ENCODE measurements around the gene PLOD2. TPM values are rescaled to one million over a fixed set of nuclear protein-coding genes. Genes with fewer than 3 reads are reported as not detected.

PLOD2 gene
- total and polyA plus RNA-seq, 9 donors: 29.6 to 65.4 (median 40.6) TPM

DNA sequence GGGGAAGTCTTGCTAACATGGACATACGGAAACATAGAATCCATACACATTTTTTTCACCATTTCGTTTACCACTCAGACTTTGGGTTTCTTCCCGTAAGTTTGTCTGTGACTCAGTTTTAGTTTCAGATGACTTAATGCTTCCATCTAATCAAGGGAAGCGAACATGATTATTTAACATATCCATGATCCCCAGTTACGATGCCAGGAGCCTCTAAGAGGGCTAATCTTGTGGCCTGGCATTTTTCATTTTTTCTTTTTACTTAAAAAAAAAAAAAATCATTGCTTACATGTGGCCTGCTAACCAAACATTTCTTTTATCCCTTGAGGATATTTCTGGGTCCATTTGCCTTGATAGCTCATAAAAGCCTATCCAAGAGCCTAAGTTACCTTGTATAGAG, 20.2 kb upstream of the PLOD2 start:
- WGBS, 3 donors: 81 to 91% (median 91%) methylated on average over 5 of the region's 5 CpGs
- Histone ChIP-seq H3K27me3 (no peaks in the 10 kb centered on the region), H3K4me1 (ENCODE audit: insufficient read depth) (no peaks in the 10 kb centered on the region), H3K4me3 (no peak overlapping the region), H3K27ac (no peak overlapping the region), H3K36me3 (no peaks in the 10 kb centered on the region), H3K9me3 (no peaks in the 10 kb centered on the region)
- TF ChIP-seq POLR2A (IDR thresholded peaks at IDR 0.05) (no peak), EP300 (IDR thresholded peaks at IDR 0.05) (no peak)
- TF ChIP-seq, protein P1, sequence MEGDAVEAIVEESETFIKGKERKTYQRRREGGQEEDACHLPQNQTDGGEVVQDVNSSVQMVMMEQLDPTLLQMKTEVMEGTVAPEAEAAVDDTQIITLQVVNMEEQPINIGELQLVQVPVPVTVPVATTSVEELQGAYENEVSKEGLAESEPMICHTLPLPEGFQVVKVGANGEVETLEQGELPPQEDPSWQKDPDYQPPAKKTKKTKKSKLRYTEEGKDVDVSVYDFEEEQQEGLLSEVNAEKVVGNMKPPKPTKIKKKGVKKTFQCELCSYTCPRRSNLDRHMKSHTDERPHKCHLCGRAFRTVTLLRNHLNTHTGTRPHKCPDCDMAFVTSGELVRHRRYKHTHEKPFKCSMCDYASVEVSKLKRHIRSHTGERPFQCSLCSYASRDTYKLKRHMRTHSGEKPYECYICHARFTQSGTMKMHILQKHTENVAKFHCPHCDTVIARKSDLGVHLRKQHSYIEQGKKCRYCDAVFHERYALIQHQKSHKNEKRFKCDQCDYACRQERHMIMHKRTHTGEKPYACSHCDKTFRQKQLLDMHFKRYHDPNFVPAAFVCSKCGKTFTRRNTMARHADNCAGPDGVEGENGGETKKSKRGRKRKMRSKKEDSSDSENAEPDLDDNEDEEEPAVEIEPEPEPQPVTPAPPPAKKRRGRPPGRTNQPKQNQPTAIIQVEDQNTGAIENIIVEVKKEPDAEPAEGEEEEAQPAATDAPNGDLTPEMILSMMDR (IDR thresholded peaks at IDR 0.05): no peak
- intact Hi-C loops (cut with DNase I): no loop called here
- no peak for DNase-seq

- Histone ChIP-seq H3K4me1 (ENCODE audit: insufficient read depth) (no peaks in the 10 kb centered on the region), H3K27me3 (no peaks in the 10 kb centered on the region), H3K4me3 (no peak overlapping the region), H3K36me3 (no peaks in the 10 kb centered on the region), H3K27ac (no peak overlapping the region), H3K9me3 (no peaks in the 10 kb centered on the region)
- TF ChIP-seq, protein P1 (IDR thresholded peaks at IDR 0.05): no peak
- TF ChIP-seq EP300 (IDR thresholded peaks at IDR 0.05) (no peak), POLR2A (IDR thresholded peaks at IDR 0.05) (no peak)
- intact Hi-C loops (cut with DNase I): no loop called here
- 86 to 98% (median 94%) methylated on average over 6 of the region's 6 CpGs for WGBS, 3 donors
- no peak for DNase-seq
Observed at GRCh38 chr3:146180376-146180775, 19.4 kb upstream of the PLOD2 start.

DNA sequence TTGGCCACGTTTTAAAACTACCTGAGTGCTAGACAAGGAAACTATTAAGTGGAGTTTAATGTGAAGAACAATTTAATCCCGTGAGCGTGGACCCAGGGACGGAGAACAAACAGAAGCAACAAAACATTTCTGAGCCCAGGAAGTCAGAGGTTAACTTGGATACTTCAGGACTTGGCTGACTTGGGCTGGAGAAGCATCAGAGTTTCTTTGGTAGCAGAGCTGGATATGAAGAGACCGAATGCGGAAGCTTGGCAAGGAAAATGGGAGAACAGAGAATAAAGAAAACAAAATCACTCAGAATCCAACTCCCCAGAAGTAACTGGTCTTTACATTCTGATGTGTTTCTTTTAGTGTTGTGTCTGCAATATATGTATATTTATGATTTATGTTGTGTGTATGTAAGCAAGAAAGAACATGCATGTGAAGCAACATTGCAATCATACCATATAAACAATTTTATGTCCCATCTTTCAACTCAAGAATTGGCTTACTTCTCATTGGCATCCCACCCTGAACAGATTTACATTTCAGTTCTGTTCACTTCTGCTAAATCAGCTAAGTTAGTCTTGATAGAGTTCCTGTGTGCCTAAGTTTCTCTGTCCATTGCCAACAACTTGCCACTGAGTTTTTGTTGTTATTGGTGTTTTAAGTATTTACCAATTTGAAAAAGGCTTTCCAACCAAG, 17.2 kb upstream of the PLOD2 start:
- Histone ChIP-seq H3K9me3 (no peaks in the 10 kb centered on the region), H3K36me3 (no peaks in the 10 kb centered on the region), H3K27ac (no peak overlapping the region), H3K27me3 (no peaks in the 10 kb centered on the region), H3K4me1 (ENCODE audit: insufficient read depth) (no peaks in the 10 kb centered on the region), H3K4me3 (no peak overlapping the region)
- 70 to 79% (median 70%) methylated on average over 6 of the region's 6 CpGs for WGBS, 3 donors
- no peak for DNase-seq
- intact Hi-C loops (cut with DNase I): no loop called here
- TF ChIP-seq POLR2A (IDR thresholded peaks at IDR 0.05) (no peak), EP300 (IDR thresholded peaks at IDR 0.05) (no peak)
- TF ChIP-seq, protein P1 (IDR thresholded peaks at IDR 0.05): no peak

DNA sequence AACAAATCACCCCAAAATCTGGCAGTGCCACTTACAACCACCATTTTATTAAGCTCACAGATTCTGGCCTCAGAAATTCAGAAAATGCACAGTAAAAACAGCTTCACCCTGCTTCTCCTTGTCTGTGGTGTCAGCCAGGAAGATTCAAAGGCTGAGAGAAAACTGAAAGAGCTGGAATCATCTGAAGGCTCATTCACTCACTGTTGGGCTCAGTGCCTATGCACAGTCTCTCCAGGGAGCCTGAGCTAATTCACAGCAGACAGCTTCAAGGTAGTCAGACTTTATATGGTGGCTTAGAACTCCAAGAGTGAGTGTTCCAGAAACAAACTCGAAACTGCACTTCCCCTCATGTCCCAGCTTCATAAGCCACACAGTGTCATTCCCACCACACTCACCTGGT, 16.5 kb upstream of the PLOD2 start:
- TF ChIP-seq EP300 (IDR thresholded peaks at IDR 0.05): no peak
- TF ChIP-seq, protein P1 (IDR thresholded peaks at IDR 0.05): no peak
- TF ChIP-seq POLR2A (IDR thresholded peaks at IDR 0.05): no peak
- Histone ChIP-seq H3K27me3 (no peaks in the 10 kb centered on the region), H3K9me3 (no peaks in the 10 kb centered on the region), H3K4me3 (no peak overlapping the region), H3K4me1 (ENCODE audit: insufficient read depth) (no peaks in the 10 kb centered on the region), H3K27ac (no peak overlapping the region), H3K36me3 (no peaks in the 10 kb centered on the region)
- no peak for DNase-seq
- 80 to 92% (median 92%) methylated on average over 1 of the region's 1 CpG for WGBS, 3 donors
- intact Hi-C loops (cut with DNase I): no loop called here
